Neural cell (in vitro differentiated cells): ENCODE measurements around the gene DOK5. TPM values are rescaled to one million over a fixed set of nuclear protein-coding genes. Genes with fewer than 3 reads are reported as not detected.
A peak's percentile ranks its signal among the peaks of the same experiment; 100 is the strongest.

Experiments
- H2AFZ ChIP-seq: fragments of 200-600, 300-800 bp; sonication (generic), shearing (Covaris generic); 2 replicates; pipeline ENCODE4 v1.6.0; 2014; ENCODE audit warnings: low read depth, mild to moderate bottlenecking, antibody characterized with exemption, low read length, moderate library complexity
- H3F3A ChIP-seq: fragments of 200-600 bp; shearing (Covaris generic); 2 replicates; pipeline ENCODE4 v1.6.1; 2016; ENCODE audit warnings: mild to moderate bottlenecking, moderate library complexity, mixed read lengths, antibody characterized with exemption, low read length; ENCODE audit not compliant: insufficient read depth, poor library complexity, severe bottlenecking
- H3K27ac ChIP-seq: fragments of 200-600, 300-800 bp; sonication (generic), shearing (Covaris generic); 2 replicates; pipeline ENCODE4 v1.5.1; 2014; ENCODE audit warnings: mild to moderate bottlenecking, low read length, moderate library complexity
- H3K27me3 ChIP-seq: fragments of 300-800, 200-600 bp; sonication (generic), shearing (Covaris generic); 2 replicates; pipeline ENCODE4 v1.6.0; 2014; ENCODE audit warnings: mild to moderate bottlenecking, low read depth, low read length, moderate library complexity; ENCODE audit not compliant: insufficient read depth
- H3K36me3 ChIP-seq: fragments of 300-800, 200-600 bp; sonication (generic), shearing (Covaris generic); 2 replicates; pipeline ENCODE4 v1.5.1; 2014; ENCODE audit warnings: mild to moderate bottlenecking, antibody characterized with exemption, low read length, moderate library complexity; ENCODE audit not compliant: insufficient read depth
- H3K4me2 ChIP-seq: fragments of 300-800, 200-600 bp; sonication (generic), shearing (Covaris generic); 2 replicates; pipeline ENCODE4 v1.6.0; 2014; ENCODE audit warnings: mild to moderate bottlenecking, low read length
- H3K4me3 ChIP-seq: fragments of 300-800, 200-600 bp; sonication (generic), shearing (Covaris generic); 2 replicates; pipeline ENCODE4 v1.5.1; 2014; ENCODE audit warnings: mild to moderate bottlenecking, low read length, moderate library complexity
- H3K79me2 ChIP-seq: fragments of 200-600 bp; shearing (Covaris generic); replicated peaks from 2 replicates; pipeline ENCODE4 v1.6.0; 2014; ENCODE audit warnings: mild to moderate bottlenecking, low read length, moderate library complexity; ENCODE audit not compliant: insufficient read depth
- H3K9ac ChIP-seq: fragments of 300-800, 200-600 bp; sonication (generic), shearing (Covaris generic); 2 replicates; pipeline ENCODE4 v1.6.1; 2016; ENCODE audit warnings: mild to moderate bottlenecking, low read length, mixed read lengths
- H3K9me2 ChIP-seq: fragments of 200-600 bp; shearing (Covaris generic); 2 replicates; pipeline ENCODE4 v1.6.1; 2016; ENCODE audit warnings: mild to moderate bottlenecking, low read length, mixed read lengths; ENCODE audit not compliant: insufficient read depth
- H3K9me3 ChIP-seq: fragments of 200-600, 300-800 bp; sonication (generic), shearing (Covaris generic); 2 replicates; pipeline ENCODE4 v1.6.1; 2016; ENCODE audit warnings: mild to moderate bottlenecking, mixed run types, low read length, moderate library complexity, mixed read lengths
- H4K20me1 ChIP-seq: fragments of 200-600 bp; shearing (Covaris generic); 2 replicates; pipeline ENCODE4 v1.6.1; 2016; ENCODE audit warnings: mild to moderate bottlenecking, mixed run types; ENCODE audit not compliant: insufficient read depth
- CTCF ChIP-seq: fragments of 450-650 bp; IDR thresholded peaks from 2 replicates; pipeline ENCODE4 v1.5.1; 2014; ENCODE audit warnings: antibody characterized with exemption, mild to moderate bottlenecking, moderate library complexity; ENCODE audit not compliant: poor library complexity, severe bottlenecking
- EP300 ChIP-seq: fragments of 450-650 bp; conservative IDR thresholded peaks from 2 replicates; pipeline ENCODE4 v1.6.1; 2014; ENCODE audit warnings: antibody characterized with exemption, mild to moderate bottlenecking, moderate library complexity; ENCODE audit not compliant: poor library complexity, severe bottlenecking
- EZH2 ChIP-seq: fragments of 200-600, 300-800 bp; shearing (Covaris generic), sonication (generic); IDR thresholded peaks from 2 replicates; pipeline ENCODE4 v1.6.1; 2014; ENCODE audit warnings: antibody characterized with exemption, low read length, borderline replicate concordance, mild to moderate bottlenecking; ENCODE audit not compliant: insufficient read depth, poor library complexity, severe bottlenecking
- MXI1 ChIP-seq: fragments of 450-650 bp; conservative IDR thresholded peaks from 2 replicates; pipeline ENCODE4 v1.6.1; 2014; ENCODE audit warnings: antibody characterized with exemption, mild to moderate bottlenecking; ENCODE audit not compliant: poor library complexity, severe bottlenecking
- POLR2AphosphoS5 ChIP-seq: IDR thresholded peaks from 2 replicates; pipeline ENCODE4 v1.6.1; 2012
- RAD21 ChIP-seq: fragments of 450-650 bp; conservative IDR thresholded peaks from 2 replicates; pipeline ENCODE4 v1.6.1; 2014; ENCODE audit warnings: antibody characterized with exemption, mild to moderate bottlenecking, moderate library complexity
- REST ChIP-seq: IDR thresholded peaks from 2 replicates; pipeline ENCODE4 v1.6.1; 2012; ENCODE audit warnings: borderline replicate concordance
- SMC3 ChIP-seq: fragments of 450-650 bp; conservative IDR thresholded peaks from 2 replicates; pipeline ENCODE4 v1.6.1; 2014; ENCODE audit warnings: antibody characterized with exemption, mild to moderate bottlenecking, moderate library complexity; ENCODE audit not compliant: poor library complexity
- TAF1 ChIP-seq: IDR thresholded peaks from 2 replicates; pipeline ENCODE4 v1.6.1; 2012; ENCODE audit warnings: low read depth
- polyA plus RNA-seq: library from polyadenylated mRNA; depleted of rRNA; stranded (reverse); fragments of >200 nt; gene quantifications from 2 replicates; pipeline ENCODE4 v1.2.3, GENCODE V29; 2014

Gene DOK5
- polyA plus RNA-seq, 1 donor from 2014 or later: 4.6 TPM

- no peaks in the 10 kb centered on the region for H3K9me2 ChIP-seq
- no peak for TF ChIP-seq MXI1
- TF ChIP-seq REST: no peak
- no peak for TF ChIP-seq TAF1
- no peak for TF ChIP-seq EZH2
- TF ChIP-seq RAD21: no peak
- no peak for TF ChIP-seq EP300
- no peak for TF ChIP-seq CTCF
- TF ChIP-seq SMC3: no peak
- no peak for TF ChIP-seq POLR2AphosphoS5
- no peaks in the 10 kb centered on the region for H3K9me3 ChIP-seq
- H2AFZ ChIP-seq: no peak overlapping the region
- H3K27ac ChIP-seq: no peak overlapping the region
- H3F3A ChIP-seq: no peaks in the 10 kb centered on the region
- H3K4me2 ChIP-seq: no peak overlapping the region
- no peaks in the 10 kb centered on the region for H3K27me3 ChIP-seq
- H3K79me2 ChIP-seq: no peaks in the 10 kb centered on the region
- H3K4me3 ChIP-seq: peak overlapping the region; percentile 16
- no peaks in the 10 kb centered on the region for H4K20me1 ChIP-seq
- H3K36me3 ChIP-seq: no peaks in the 10 kb centered on the region
- no peak overlapping the region for H3K9ac ChIP-seq
Measured at GRCh38 chr20:54633374-54634355, 158.3 kb downstream of the DOK5 start.

DNA sequence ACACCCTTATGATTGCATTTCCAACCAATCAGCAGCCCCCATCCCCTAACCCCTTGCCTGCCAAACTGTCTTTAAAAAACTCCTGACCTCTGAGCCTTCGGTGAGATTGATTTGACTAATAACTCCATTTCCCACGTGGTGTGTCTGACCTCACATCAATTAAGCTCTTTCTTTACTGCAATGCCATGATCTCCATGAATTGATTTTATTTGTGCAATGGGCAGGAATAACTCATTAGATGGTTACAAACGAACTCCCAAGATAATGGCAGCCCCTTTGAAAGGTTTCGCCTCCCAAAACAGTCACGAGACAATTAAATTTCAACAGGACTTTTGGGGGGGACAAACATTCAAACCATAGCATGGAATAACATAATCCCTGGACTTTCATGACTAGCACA lies 161.2 kb downstream of the DOK5 start:
- Histone ChIP-seq H3K27me3 (no peaks in the 10 kb centered on the region), H3K9me2 (no peaks in the 10 kb centered on the region), H3K27ac (no peak overlapping the region), H3K36me3 (no peaks in the 10 kb centered on the region), H3K4me2 (no peak overlapping the region), H3K9ac (no peak overlapping the region), H3K9me3 (no peaks in the 10 kb centered on the region), H3K79me2 (no peaks in the 10 kb centered on the region), H3F3A (no peaks in the 10 kb centered on the region), H2AFZ (no peak overlapping the region), H3K4me3 (no peak overlapping the region), H4K20me1 (no peaks in the 10 kb centered on the region)
- no peak for TF ChIP-seq EZH2
- TF ChIP-seq POLR2AphosphoS5: no peak
- TF ChIP-seq RAD21: no peak
- TF ChIP-seq SMC3: no peak
- no peak for TF ChIP-seq REST
- no peak for TF ChIP-seq CTCF
- no peak for TF ChIP-seq TAF1
- no peak for TF ChIP-seq MXI1
